GM06990 (cell line): ENCODE measurements around the gene USP5.

Source experiments
- DNase-seq: peaks from one replicate; pipeline ENCODE4 v3.0.0-alpha.2; 2011; ENCODE audit not compliant: insufficient read length; ENCODE audit errors: extremely low read depth
- H3K27me3 ChIP-seq: replicated peaks from 2 replicates; pipeline ENCODE4 v1.6.0; 2011; ENCODE audit warnings: low read length; ENCODE audit not compliant: control insufficient read depth, insufficient read depth
- H3K36me3 ChIP-seq: 2 replicates; pipeline ENCODE4 v1.5.1; 2011; ENCODE audit warnings: low read length; ENCODE audit not compliant: control insufficient read depth, insufficient read depth
- H3K4me3 ChIP-seq: replicated peaks from 2 replicates; pipeline ENCODE4 v1.5.1; 2011; ENCODE audit warnings: low read depth, mild to moderate bottlenecking, control low read depth, low read length
- TF ChIP-seq, protein P1 (sequence below): IDR thresholded peaks from 2 replicates; pipeline ENCODE4 v1.5.1; 2011; ENCODE audit warnings: low read length, control low read depth, mild to moderate bottlenecking, inconsistent platforms; ENCODE audit not compliant: insufficient read depth, poor library complexity, severe bottlenecking

Gene USP5

DNA sequence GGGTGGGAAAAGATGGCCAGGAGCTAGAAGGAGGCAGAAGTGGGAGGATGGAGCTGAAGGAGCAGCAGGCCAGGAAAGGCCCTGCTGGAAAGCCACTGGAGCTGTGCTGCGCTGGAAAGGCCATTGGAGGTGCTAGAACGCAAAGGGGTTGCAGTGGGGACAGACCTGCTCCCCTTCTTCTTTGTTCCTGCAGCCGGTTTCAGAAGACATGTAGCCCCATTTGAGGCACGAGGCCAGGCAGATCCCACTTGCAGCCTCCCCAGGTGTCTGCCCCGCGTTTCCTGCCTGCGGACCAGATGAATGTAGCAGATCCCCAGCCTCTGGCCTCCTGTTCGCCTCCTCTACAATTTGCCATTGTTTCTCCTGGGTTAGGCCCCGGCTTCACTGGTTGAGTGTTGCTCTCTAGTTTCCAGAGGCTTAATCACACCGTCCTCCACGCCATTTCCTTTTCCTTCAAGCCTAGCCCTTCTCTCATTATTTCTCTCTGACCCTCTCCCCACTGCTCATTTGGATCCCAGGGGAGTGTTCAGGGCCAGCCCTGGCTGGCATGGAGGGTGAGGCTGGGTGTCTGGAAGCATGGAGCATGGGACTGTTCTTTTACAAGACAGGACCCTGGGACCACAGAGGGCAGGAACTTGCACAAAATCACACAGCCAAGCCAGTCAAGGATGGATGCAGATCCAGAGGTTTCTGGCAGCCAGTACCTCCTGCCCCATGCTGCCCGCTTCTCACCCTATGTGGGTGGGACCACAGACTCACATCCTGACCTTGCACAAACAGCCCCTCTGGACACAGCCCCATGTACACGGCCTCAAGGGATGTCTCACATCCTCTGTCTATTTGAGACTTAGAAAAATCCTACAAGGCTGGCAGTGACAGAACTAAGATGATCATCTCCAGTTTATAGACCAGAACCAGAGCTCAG lies 32.6 kb upstream of the USP5 start:
- Histone ChIP-seq H3K27me3 (peaks cover 8% of the 10 kb centered on the region), H3K4me3 (no peak overlapping the region), H3K36me3 (no peaks in the 10 kb centered on the region)
- TF ChIP-seq, protein P1, sequence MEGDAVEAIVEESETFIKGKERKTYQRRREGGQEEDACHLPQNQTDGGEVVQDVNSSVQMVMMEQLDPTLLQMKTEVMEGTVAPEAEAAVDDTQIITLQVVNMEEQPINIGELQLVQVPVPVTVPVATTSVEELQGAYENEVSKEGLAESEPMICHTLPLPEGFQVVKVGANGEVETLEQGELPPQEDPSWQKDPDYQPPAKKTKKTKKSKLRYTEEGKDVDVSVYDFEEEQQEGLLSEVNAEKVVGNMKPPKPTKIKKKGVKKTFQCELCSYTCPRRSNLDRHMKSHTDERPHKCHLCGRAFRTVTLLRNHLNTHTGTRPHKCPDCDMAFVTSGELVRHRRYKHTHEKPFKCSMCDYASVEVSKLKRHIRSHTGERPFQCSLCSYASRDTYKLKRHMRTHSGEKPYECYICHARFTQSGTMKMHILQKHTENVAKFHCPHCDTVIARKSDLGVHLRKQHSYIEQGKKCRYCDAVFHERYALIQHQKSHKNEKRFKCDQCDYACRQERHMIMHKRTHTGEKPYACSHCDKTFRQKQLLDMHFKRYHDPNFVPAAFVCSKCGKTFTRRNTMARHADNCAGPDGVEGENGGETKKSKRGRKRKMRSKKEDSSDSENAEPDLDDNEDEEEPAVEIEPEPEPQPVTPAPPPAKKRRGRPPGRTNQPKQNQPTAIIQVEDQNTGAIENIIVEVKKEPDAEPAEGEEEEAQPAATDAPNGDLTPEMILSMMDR, result no peak
- DNase-seq, result no peak

DNA sequence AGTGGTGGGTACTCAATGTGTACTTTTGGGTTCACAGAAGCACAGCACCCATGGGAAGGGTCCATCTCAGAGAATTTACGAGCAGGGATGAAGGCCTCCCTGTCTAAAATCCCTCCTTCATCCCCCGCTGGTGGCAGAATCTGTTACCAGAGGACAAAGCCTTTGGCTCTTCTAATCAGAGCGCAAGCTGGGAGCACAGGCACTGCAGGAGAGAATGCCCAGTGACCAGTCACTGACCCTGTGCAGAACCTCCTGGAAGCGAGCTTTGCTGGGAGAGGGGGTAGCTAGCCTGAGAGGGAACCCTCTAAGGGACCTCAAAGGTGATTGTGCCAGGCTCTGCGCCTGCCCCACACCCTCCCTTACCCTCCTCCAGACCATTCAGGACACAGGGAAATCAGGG lies 31.8 kb upstream of the USP5 start:
- no peak overlapping the region for H3K4me3 ChIP-seq
- TF ChIP-seq, protein P1, result no peak
- DNase-seq, result no peak
- H3K36me3 ChIP-seq, result no peaks in the 10 kb centered on the region
- H3K27me3 ChIP-seq, result peaks cover 8% of the 10 kb centered on the region

DNA sequence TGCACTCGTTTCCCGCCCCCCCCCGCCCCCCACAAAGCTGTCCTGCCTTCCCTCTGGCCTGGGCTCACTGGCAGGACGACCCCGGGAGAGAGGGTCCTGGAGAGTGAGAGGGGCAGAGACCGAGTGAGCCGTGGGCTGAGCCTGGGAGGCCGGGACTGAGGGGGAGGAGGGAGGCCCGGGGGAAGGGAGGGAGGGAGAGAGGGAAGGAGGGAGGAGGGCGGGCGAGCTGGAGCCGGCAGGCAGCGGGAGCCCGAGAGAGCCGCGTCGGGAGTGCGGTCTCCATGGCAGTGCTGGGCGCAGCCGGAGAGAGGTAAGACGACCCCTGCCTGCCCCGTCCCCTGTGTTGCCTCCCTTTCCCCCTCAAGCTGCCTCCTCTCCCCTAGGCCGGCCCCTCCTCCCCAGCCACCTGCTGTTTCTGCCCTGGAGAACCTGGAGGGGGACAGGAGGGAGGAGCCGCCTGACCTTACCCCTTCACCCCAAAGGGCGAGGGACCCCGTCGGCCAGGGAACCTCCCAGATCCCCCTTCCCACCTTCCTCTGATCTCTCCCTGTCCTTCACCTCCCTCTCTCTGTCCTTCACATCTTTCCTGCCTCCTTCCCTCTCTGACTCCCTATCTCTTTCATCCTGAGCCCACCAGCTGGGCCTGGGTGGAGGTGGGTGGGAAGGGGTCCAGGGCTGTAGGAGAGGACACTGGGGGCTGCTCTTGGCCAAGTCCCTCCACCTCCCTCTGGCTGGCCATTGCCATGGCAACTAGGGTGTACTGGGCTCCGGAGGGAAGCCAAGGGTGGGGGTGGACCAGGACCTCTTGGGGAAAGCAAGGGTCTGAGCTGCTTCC lies 30.1 kb upstream of the USP5 start, which contains the start of gene GPR162:
Gene GPR162, plus strand, starts transcription at position 231 of the 835 bp plus-strand sequence. CDS start 2,078 bp downstream, outside the sequence.
- Histone ChIP-seq H3K4me3 (no peak within 1 kb of the TSS), H3K27me3 (peaks cover 8% of the 10 kb centered on the region), H3K36me3 (no peaks in the 10 kb centered on the region)
- DNase-seq, result no peak
- TF ChIP-seq, protein P1, result no peak

DNA sequence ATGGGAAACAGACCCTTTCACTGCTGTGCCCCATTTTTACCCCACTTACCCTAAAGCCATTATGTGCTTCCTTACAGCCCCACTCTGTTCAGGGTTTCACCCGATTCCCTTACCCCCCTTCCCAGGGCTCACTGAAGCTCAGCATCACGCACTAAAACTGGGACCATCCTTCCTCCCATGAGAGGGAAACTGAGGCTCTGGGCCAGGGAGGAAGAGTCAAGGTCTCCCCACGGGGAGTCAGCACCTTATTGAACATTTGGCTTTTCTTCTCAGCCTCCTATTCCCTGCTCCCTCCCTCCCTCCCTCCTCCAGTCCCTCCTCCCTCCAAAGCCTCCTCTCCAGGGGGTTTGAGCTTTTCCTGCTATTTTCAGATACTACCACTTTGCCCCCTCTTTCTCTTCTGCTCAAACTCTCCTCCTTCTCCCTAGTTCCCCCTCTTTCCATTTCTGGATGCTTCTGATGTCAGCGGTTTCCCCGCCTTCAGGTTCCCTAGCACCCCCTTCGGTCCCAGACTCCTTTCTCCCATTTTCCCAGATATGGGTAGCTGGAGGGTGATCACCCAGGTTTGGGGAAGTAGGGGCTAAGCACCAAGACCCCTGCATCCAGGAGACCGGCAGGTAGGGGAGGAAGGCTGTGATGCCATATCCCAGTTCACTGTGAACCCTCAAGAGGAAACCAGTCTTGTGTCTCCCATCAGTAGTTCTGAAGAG lies 29.4 kb upstream of the USP5 start:
- TF ChIP-seq, protein P1, result no peak
- H3K36me3 ChIP-seq, result no peaks in the 10 kb centered on the region
- no peak overlapping the region for H3K4me3 ChIP-seq
- DNase-seq, result no peak
- H3K27me3 ChIP-seq, result peaks cover 8% of the 10 kb centered on the region

DNA sequence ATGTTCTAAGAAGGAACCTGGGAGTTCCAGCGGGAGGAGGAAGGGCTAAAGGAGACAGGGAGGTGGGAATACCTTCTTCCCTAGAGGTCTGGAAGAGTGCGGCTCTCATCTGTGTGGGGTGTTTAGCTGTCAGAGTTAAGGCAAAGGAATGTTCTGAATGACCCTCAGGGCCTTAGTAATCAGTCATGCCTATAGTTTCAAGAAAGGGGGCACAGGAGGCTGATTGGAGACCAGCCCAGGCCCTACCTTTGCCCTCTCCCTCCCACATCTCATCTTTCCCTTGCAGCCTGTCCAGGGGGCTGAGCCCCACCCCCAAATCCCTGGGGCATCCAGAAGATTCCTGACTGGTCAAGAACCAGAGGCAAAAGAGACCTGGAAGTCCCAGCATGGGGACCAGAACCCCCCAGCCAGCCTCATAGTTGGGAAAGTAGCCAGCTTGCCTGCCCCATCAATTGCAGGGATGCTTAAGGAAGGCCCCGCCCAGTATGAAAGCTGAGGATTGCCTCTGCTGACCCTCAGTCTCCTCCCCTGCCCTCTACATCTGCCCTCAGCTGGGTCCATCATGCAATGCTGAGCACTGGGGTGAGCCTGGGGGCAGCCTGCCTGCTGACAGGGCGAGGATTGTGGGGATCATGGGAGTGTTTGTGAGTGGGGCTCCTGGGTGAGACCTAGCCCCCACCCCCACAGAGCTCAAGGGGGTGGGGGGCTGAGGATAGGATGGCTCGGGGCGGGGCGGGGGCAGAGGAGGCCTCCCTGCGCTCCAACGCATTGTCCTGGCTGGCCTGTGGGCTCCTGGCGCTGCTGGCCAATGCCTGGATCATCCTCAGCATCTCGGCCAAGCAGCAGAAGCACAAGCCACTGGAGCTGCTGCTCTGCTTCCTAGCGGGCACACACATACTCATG lies 28.5 kb upstream of the USP5 start:
- TF ChIP-seq, protein P1, result no peak
- H3K27me3 ChIP-seq, result peaks cover 8% of the 10 kb centered on the region
- H3K4me3 ChIP-seq, result no peak overlapping the region
- no peak for DNase-seq
- H3K36me3 ChIP-seq, result no peaks in the 10 kb centered on the region
